Measurements from ENCODE around the gene MCOLN1.

Gene MCOLN1

GRCh38 chr19:7522072-7522922 lies at the start of gene MCOLN1:
Gene MCOLN1, plus strand, starts transcription at chr19:7522624. Its CDS starts 127 bp downstream, at chr19:7522751.
- DNase-seq (ENCODE audit: low read depth): peak; percentile 98

- no peak for DNase-seq (ENCODE audit: low read depth)
These were observed 46.8 kb upstream of the MCOLN1 start for GRCh38 chr19:7475665-7476064.

- no peak for DNase-seq (ENCODE audit: low read depth)
These were observed 46.2 kb upstream of the MCOLN1 start for GRCh38 chr19:7476241-7476640.

- DNase-seq (ENCODE audit: low read depth): no peak
These were observed 45.5 kb upstream of the MCOLN1 start for GRCh38 chr19:7476777-7477494.

GRCh38 chr19:7477758-7478157 lies 44.7 kb upstream of the MCOLN1 start:
- no peak for DNase-seq (ENCODE audit: low read depth)

- DNase-seq (ENCODE audit: low read depth): no peak
These were observed 44.1 kb upstream of the MCOLN1 start for GRCh38 chr19:7478173-7478842.

- no peak for DNase-seq (ENCODE audit: low read depth)
These were observed 43.6 kb upstream of the MCOLN1 start for GRCh38 chr19:7478843-7479227.

GRCh38 chr19:7480222-7480969 lies 42.0 kb upstream of the MCOLN1 start:
- no peak for DNase-seq (ENCODE audit: low read depth)

GRCh38 chr19:7480970-7481255 lies 41.5 kb upstream of the MCOLN1 start:
- DNase-seq (ENCODE audit: low read depth): no peak

- DNase-seq (ENCODE audit: low read depth): no peak
These were observed 39.6 kb upstream of the MCOLN1 start for GRCh38 chr19:7482584-7483439.

- DNase-seq (ENCODE audit: low read depth): no peak
These were observed 38.7 kb upstream of the MCOLN1 start for GRCh38 chr19:7483720-7484201.

GRCh38 chr19:7486923-7487322 lies 35.5 kb upstream of the MCOLN1 start:
- no peak for DNase-seq (ENCODE audit: low read depth)

GRCh38 chr19:7488736-7489353 lies 33.6 kb upstream of the MCOLN1 start, which contains the start of gene PEX11G:
Gene PEX11G, minus strand, starts transcription at chr19:7489035. Its CDS starts 25 bp downstream, at chr19:7489010.
- peak; percentile 85 for DNase-seq (ENCODE audit: low read depth)

- DNase-seq (ENCODE audit: low read depth): no peak
These were observed 32.8 kb upstream of the MCOLN1 start for GRCh38 chr19:7489609-7490044.

GRCh38 chr19:7492142-7492541 lies 30.3 kb upstream of the MCOLN1 start:
- DNase-seq (ENCODE audit: low read depth): no peak

- DNase-seq (ENCODE audit: low read depth): no peak
These were observed 29.9 kb upstream of the MCOLN1 start for GRCh38 chr19:7492558-7492957.

- DNase-seq (ENCODE audit: low read depth): no peak
These were observed 27.9 kb upstream of the MCOLN1 start for GRCh38 chr19:7494416-7495098.

- DNase-seq (ENCODE audit: low read depth): no peak
These were observed 25.1 kb upstream of the MCOLN1 start for GRCh38 chr19:7497292-7497691.

- no peak for DNase-seq (ENCODE audit: low read depth)
These were observed 21.5 kb upstream of the MCOLN1 start for GRCh38 chr19:7500811-7501450.
